KG1 (cell line): Measurements from ENCODE around the gene TENT4A.
A peak's percentile ranks its signal among the peaks of the same experiment; 100 is the strongest.

Experiments used
- DNase-seq: peaks from one replicate; lab custom pipeline; 2025; lab: John Stamatoyannopoulos, UW

TENT4A gene

DNA sequence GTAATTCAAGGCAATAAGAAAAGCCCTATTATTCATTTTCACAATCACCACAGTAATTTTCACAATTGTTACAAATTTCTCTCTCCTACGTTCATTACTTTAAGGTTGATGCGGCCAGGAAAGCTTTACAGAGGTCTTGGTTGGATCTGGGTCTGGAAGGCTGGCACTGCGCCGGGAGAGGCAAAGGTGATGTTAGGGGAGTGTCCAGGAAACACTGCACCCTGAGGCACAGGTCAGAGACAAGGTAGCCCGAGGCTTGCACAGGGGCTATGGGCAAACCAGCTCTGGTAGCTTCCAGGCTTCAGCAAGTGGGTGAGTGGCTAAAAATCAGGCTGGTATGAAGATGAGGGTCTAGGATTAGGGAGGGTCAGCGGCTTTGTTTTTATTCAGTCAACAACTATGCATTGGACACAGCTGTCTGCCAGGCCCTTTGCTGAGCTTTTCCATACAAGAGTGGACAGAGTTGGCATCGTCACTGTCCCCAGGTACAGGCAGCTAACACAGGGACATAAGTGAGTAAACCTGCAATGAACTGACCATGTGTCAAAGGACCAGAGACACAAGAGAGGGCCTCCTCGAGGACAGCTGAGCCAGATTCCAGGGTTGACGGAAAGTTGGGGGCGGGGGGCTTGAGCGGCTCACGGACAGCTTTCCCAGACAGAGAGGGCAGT lies 12.4 kb upstream of the TENT4A start:
- DNase-seq = no peak

GRCh38 chr5:6701491-6701890 lies 11.7 kb upstream of the TENT4A start:
- no peak for DNase-seq

DNA sequence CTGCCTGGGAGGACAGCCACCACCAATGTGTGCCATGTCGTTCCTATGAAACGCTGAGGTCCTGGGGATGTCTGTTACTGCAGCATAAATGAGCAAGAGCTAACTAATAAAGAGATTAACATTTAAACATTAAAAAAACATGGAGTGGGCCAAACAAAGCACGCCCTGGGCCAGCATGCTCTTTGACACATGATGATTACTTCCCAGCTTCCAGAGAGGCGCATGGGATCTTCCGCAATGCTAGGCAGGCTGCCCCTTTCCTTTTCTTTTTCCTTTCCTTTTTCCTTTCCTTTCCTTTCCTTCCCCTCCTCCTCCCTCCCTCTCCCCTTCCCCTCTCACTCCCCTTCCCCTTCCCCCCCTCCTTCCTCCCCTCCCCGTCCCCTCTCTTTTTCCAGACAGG lies 10.6 kb upstream of the TENT4A start:
- DNase-seq = no peak

DNA sequence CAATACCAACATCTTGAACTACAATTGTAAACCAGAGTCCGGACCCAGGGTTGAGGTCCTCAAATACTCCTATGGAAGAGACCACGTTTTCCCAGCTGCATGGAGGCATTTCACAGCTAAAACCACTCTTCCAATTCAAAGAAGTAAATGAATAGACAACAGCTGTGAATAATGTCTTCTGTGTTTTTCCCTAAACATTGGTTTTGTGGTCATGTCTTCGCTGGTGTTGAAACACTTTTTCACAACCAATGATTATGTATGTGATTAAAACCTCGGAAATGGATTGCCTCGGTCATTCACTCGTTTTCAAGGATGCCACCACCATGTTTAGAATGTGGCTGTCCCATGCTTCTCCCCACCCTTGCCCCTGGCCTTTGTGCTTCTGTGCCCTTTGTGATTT lies 9.4 kb upstream of the TENT4A start:
- no peak for DNase-seq

- DNase-seq = no peak
Observed at GRCh38 chr5:6704361-6704851, 8.8 kb upstream of the TENT4A start.

DNA sequence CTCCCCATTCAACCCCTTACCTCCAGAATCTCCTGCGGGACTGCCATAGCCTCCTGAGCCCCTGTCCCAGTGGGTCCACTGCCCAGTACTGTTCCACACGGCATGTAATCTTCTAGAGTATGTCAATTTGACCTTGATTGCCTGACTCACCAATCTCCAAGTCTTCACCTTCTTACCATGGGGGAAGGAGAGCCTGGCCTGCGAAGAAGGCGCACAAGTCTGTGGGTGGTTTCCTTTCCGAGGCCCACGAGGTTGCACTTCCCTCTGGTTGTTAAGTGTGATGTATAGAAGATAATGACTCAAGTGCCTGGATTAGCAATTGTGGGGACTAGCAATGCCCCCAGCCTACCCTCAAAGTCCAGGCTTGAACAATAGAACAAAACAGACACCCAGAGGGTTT lies 8.1 kb upstream of the TENT4A start:
- no peak for DNase-seq

GRCh38 chr5:6705959-6706358 lies 7.3 kb upstream of the TENT4A start:
- no peak for DNase-seq

DNA sequence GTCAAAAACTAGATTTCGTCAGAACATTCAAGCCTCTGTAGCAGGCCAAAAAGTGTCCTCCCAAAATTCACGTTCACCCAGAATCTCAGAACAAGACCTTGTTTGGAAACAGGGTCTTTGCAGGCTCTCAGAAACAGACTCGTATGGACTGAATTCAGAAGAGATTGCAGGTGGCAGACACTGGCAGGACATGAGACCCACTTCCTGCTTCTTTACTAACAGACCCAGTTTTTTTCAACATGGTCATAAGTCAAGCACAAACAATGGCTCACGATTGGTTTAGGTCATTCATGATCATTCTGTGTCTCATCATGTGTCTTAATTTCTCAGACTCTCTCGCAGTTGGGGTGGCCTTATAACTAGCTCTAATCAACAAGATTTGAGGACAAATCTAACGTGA lies 5.4 kb upstream of the TENT4A start:
- DNase-seq = no peak

DNA sequence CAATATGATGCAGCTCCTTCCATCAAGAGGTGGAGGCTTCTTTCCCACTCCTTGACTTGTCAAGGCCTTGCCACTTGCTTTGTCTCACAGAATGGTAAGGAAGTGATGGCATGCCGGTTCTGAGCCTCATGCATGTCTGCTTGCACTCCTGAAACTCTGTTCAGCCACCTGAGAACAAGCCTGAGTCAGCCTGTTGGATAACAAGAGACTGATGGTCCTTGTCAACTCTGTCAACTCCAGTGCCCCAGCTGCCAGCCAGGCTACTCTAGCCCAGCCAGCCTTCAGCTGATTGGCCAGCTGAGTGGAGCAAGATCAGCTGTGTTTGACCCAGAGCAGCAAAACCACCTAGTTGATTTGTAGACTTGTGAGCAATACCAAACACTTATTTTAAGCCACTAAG lies 4.4 kb upstream of the TENT4A start:
- no peak for DNase-seq

GRCh38 chr5:6710070-6710469 lies 3.2 kb upstream of the TENT4A start:
- no peak for DNase-seq

GRCh38 chr5:6710551-6711318 lies 2.5 kb upstream of the TENT4A start:
- no peak for DNase-seq

- no peak for DNase-seq
Observed at GRCh38 chr5:6711409-6712141, 1.7 kb upstream of the TENT4A start.

DNA sequence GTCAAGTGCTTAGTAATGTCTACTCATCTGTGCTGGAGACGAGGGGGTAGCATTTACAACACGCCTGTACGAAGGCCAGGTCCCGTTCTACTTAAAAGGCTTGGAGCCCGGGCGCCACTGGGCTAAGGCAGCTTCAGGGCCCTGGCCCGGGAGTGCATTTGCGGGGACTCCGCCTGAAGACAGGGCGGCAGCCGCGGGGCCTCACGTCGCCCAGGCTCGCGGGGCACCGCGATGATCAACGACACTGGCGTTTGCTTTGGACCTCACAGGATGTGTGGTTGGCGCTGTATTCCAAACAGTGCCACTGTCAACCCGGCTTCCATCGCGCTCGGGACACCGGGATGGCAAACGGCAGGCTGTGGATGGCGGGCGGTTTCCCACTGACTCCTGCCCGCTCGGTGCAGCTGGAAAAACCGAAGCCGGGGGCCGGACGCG lies 1.1 kb upstream of the TENT4A start:
- DNase-seq = peak; percentile 40

GRCh38 chr5:6712577-6713273 lies 507 bp upstream of the TENT4A start:
- DNase-seq = peak; percentile 97

DNA sequence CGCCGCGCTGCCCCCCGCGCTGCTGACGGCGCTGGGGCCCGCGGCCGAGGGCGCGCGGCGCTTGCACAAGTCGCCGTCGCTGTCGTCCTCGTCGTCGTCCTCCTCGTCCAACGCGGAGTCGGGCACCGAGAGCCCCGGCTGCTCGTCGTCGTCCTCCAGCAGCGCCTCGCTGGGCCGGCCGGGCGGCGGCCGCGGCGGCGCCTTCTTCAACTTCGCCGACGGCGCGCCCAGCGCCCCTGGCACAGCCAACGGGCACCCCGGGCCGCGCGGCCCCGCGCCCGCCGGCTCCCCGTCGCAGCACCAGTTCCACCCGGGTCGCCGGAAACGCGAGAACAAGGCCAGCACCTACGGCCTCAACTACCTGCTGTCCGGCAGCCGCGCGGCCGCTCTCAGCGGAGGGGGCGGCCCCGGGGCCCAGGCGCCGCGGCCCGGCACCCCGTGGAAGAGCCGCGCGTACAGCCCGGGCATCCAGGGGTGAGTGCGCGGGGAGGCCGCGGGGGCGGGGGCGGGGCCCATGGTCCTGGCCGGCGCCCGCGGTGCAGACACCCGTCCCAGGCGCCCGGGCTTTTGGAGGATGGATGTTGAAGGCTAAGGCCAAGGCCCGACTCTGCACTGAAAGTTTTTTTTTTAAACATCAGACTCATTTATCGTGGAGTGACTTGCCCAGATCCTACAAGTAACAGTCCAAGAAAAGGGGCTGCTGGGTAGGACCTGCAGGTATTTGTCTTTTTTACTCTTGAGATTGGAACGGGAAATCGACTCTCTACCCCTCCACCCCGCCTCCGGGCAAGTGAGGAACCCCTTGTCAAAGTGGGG lies 1.2 kb downstream of the TENT4A start:
- no peak for DNase-seq

DNA sequence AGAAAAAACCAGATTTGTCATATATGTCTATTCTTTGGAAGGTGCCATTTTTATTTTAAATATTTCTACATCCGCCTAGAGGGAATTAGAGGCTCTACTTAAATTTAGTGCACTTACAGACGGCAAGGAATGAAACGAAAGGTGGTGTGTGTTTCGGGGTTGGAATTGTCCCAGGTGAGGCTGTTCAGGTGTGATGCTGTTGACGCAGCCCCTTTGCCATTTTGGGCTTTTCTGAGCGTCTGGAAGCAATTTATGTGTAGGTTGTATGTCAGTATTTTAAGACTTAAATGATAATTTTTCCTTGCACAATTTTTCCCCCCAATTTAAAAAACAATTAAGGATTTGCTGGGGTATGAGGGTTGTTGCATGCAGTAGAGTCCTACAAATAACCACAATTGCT lies 2.0 kb downstream of the TENT4A start:
- DNase-seq = no peak

GRCh38 chr5:6715758-6716628 lies 2.8 kb downstream of the TENT4A start:
- peak; percentile 21 for DNase-seq

GRCh38 chr5:6716629-6717149 lies 3.5 kb downstream of the TENT4A start:
- no peak for DNase-seq

DNA sequence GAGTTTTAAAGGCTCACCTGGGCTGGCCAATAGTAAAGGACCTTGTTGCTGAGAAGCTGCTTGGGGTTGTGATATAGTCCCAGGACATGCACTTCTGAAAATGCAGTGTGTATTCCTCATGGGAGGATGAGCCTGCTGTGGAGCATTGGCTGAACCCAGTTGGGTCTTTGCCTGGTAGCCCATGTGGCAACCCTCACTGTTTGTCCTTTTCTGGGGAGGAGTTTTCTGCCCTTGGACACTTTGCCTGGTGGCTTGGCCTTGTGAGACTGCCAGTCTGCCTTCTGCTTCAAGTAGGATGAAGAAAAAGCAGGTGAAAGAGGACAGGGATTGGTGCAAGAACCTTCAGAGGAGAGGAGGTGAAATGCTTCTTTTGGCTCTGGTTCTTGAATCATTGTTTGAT lies 4.0 kb downstream of the TENT4A start:
- DNase-seq = no peak

GRCh38 chr5:6717687-6718086 lies 4.5 kb downstream of the TENT4A start:
- no peak for DNase-seq
